ENCODE results near the gene BATF2. TPM values are rescaled to one million over a fixed set of nuclear protein-coding genes. Genes with fewer than 3 reads are reported as not detected.

The BATF2 gene
- total and polyA plus RNA-seq, 4 donors, result 0.51 to 3.2 (median 1.4) TPM

GRCh38 chr11:64969209-64969608 is 27.6 kb downstream of the BATF2 start:
- H3K4me3 ChIP-seq (ENCODE audit: low read depth in 1 of 3, low read length in 3 of 3), result no peak overlapping the region
- no peak overlapping the region for H3K9ac ChIP-seq (ENCODE audit: low read depth in 1 of 2, low read length in 2 of 2)
- TF ChIP-seq CTCF (IDR thresholded peaks at IDR 0.05; ENCODE audit: low read depth, low read length, missing input control) (no peak), FOXA1 (IDR thresholded peaks at IDR 0.05) (no peak), RXRA (IDR thresholded peaks at IDR 0.05) (no peak), RAD21 (IDR thresholded peaks at IDR 0.05) (no peak), JUND (IDR thresholded peaks at IDR 0.05) (no peak), SP1 (IDR thresholded peaks at IDR 0.05) (no peak), HNF4G (IDR thresholded peaks at IDR 0.05) (no peak), HNF4A (conservative IDR thresholded peaks at IDR 0.05) (no peak)
- TF ChIP-seq, protein P1, sequence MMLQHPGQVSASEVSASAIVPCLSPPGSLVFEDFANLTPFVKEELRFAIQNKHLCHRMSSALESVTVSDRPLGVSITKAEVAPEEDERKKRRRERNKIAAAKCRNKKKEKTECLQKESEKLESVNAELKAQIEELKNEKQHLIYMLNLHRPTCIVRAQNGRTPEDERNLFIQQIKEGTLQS (IDR thresholded peaks at IDR 0.05), result no peak
- H3K4me1 ChIP-seq (ENCODE audit: control insufficient read depth in 4 of 4, insufficient read depth in 4 of 4, low read length in 3 of 4), result peaks cover 0 to 10% (median 7%) of the 10 kb centered on the region in 4 donors
- DNase-seq (ENCODE audit: low spot score), result no peak
- H3K36me3 ChIP-seq (ENCODE audit: control insufficient read depth in 4 of 4, insufficient read depth in 3 of 4, low read depth in 1 of 4, low read length in 3 of 4), result no peaks in the 10 kb centered on the region
- no peaks in the 10 kb centered on the region for H3K27me3 ChIP-seq (ENCODE audit: control insufficient read depth in 4 of 4, insufficient read depth in 4 of 4, low read length in 3 of 4)
- H3K9me3 ChIP-seq (ENCODE audit: control insufficient read depth in 4 of 4, low read length in 3 of 4), result peaks cover 0 to 1% (median 0%) of the 10 kb centered on the region in 4 donors
- no peak overlapping the region for H3K27ac ChIP-seq (ENCODE audit: low read depth in 1 of 2, low read length in 2 of 2)
- WGBS, result 65% methylated on average over 5 of the region's 5 CpGs

- no peak for DNase-seq (ENCODE audit: low spot score)
- Histone ChIP-seq H3K27ac (ENCODE audit: low read depth in 1 of 2, low read length in 2 of 2) (no peak overlapping the region), H3K4me3 (ENCODE audit: low read depth in 1 of 3, low read length in 3 of 3) (no peak overlapping the region), H3K9ac (ENCODE audit: low read depth in 1 of 2, low read length in 2 of 2) (no peak overlapping the region), H3K36me3 (ENCODE audit: control insufficient read depth in 4 of 4, insufficient read depth in 3 of 4, low read depth in 1 of 4, low read length in 3 of 4) (no peaks in the 10 kb centered on the region), H3K9me3 (ENCODE audit: control insufficient read depth in 4 of 4, low read length in 3 of 4) (peaks cover 0 to 1% (median 0%) of the 10 kb centered on the region in 4 donors), H3K27me3 (ENCODE audit: control insufficient read depth in 4 of 4, insufficient read depth in 4 of 4, low read length in 3 of 4) (no peaks in the 10 kb centered on the region), H3K4me1 (ENCODE audit: control insufficient read depth in 4 of 4, insufficient read depth in 4 of 4, low read length in 3 of 4) (peaks cover 0 to 10% (median 7%) of the 10 kb centered on the region in 4 donors)
- WGBS, result 95% methylated on average over 3 of the region's 3 CpGs
- TF ChIP-seq, protein P2, sequence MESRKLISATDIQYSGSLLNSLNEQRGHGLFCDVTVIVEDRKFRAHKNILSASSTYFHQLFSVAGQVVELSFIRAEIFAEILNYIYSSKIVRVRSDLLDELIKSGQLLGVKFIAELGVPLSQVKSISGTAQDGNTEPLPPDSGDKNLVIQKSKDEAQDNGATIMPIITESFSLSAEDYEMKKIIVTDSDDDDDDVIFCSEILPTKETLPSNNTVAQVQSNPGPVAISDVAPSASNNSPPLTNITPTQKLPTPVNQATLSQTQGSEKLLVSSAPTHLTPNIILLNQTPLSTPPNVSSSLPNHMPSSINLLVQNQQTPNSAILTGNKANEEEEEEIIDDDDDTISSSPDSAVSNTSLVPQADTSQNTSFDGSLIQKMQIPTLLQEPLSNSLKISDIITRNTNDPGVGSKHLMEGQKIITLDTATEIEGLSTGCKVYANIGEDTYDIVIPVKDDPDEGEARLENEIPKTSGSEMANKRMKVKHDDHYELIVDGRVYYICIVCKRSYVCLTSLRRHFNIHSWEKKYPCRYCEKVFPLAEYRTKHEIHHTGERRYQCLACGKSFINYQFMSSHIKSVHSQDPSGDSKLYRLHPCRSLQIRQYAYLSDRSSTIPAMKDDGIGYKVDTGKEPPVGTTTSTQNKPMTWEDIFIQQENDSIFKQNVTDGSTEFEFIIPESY (IDR thresholded peaks at IDR 0.05), result no peak
- TF ChIP-seq REST (IDR thresholded peaks at IDR 0.05), result no peak
- no peak for TF ChIP-seq HNF4G (IDR thresholded peaks at IDR 0.05)
- no peak for TF ChIP-seq RXRA (IDR thresholded peaks at IDR 0.05)
- no peak for TF ChIP-seq FOXA1 (IDR thresholded peaks at IDR 0.05)
- TF ChIP-seq JUND (IDR thresholded peaks at IDR 0.05), result no peak
Observed at GRCh38 chr11:64967375-64967774, 29.4 kb downstream of the BATF2 start.

Data from liver (tissue), 9 donors.